OCI-M2 (cell line): ENCODE measurements around the gene NTN1.

ENCODE experiments used
- DNase-seq: peaks from one replicate; lab custom pipeline; 2025; ENCODE audit not compliant: unreplicated experiment; lab: John Stamatoyannopoulos, UW

Gene NTN1

GRCh38 chr17:9035249-9035648 is 13.9 kb downstream of the NTN1 start:
- no peak for DNase-seq

GRCh38 chr17:9036336-9036735 is 15.0 kb downstream of the NTN1 start:
- no peak for DNase-seq

- peak; percentile 43 for DNase-seq
Measured at GRCh38 chr17:9037736-9038135, 16.4 kb downstream of the NTN1 start.

- no peak for DNase-seq
Measured at GRCh38 chr17:9038380-9038779, 17.1 kb downstream of the NTN1 start.

GRCh38 chr17:9044772-9045463 is 23.6 kb downstream of the NTN1 start:
- no peak for DNase-seq

- no peak for DNase-seq
Measured at GRCh38 chr17:9050801-9051401, 29.6 kb downstream of the NTN1 start.

GRCh38 chr17:9051561-9051960 is 30.3 kb downstream of the NTN1 start:
- no peak for DNase-seq

- no peak for DNase-seq
Measured at GRCh38 chr17:9052921-9053320, 31.6 kb downstream of the NTN1 start.

GRCh38 chr17:9053406-9053805 is 32.1 kb downstream of the NTN1 start:
- DNase-seq = no peak

- DNase-seq = no peak
Measured at GRCh38 chr17:9054126-9054975, 33.0 kb downstream of the NTN1 start.

GRCh38 chr17:9055281-9055680 is 34.0 kb downstream of the NTN1 start:
- no peak for DNase-seq

- DNase-seq = no peak
Measured at GRCh38 chr17:9056566-9056965, 35.3 kb downstream of the NTN1 start.

- DNase-seq = peak; percentile 20
Measured at GRCh38 chr17:9057310-9057709, 36.0 kb downstream of the NTN1 start.

GRCh38 chr17:9062399-9062902 is 41.1 kb downstream of the NTN1 start:
- DNase-seq = no peak

GRCh38 chr17:9064311-9064834 is 43.1 kb downstream of the NTN1 start:
- no peak for DNase-seq

GRCh38 chr17:9071016-9071415 is 49.7 kb downstream of the NTN1 start:
- DNase-seq = no peak

- DNase-seq = no peak
Measured at GRCh38 chr17:9071811-9072498, 50.6 kb downstream of the NTN1 start.

- no peak for DNase-seq
Measured at GRCh38 chr17:9072696-9073339, 51.5 kb downstream of the NTN1 start.

GRCh38 chr17:9074131-9074530 is 52.8 kb downstream of the NTN1 start:
- no peak for DNase-seq

- DNase-seq = no peak
Measured at GRCh38 chr17:9079461-9080103, 58.3 kb downstream of the NTN1 start.
